DLD1 (cell line): ENCODE results near the gene FAM153A.
"Not testable (repeated sequence)": the region's sequence is repeated elsewhere in the genome, so short reads cannot be mapped to it uniquely, and the experiment has no call there.

Source experiments
- in situ Hi-C: cut with HindIII; loops from 2 replicates; pipeline ENCODE4 v1.10.0; 2017; ENCODE audit warnings: low sequenced_read_pairs

The FAM153A gene

DNA sequence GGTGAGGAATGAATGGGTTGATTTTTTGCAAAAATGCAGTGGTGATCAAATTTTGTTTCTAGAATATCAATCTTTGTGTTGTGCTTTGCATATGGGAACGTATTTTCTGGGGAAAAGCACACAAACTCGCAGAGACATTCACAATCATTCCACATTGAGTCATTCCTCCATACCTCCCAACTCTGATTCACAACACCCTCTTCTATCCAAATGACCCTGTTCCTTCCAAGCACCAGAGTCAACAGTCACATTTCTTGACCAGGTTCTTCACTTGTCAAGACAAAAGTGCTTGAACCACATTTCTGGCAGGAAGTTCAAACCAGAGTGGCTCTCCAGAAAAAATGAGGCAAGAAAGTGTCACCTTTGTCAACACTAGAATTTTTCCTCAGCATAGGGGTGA, 35.3 kb downstream of the FAM153A start:
- in situ Hi-C loops: not testable (repeated sequence)

DNA sequence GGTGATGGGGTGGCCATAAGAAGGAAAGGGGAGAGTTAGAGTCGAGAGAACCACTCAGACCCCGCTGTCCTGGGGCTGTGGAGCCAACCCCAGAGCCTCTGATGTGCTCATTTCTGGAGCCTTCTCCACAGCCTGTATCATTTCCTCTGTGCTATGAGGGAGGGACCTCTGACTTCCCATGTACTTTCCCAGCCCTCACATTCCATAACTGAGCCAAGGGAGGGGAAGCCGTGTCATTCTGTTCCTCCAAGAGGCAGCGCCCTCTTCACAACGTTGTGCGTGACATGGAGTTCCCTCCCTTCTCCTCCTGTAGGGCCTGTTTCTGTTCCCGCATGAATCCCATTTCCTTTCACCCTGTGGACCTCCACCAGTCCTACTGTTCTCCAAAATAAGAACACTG, 57.8 kb downstream of the FAM153A start:
- in situ Hi-C loops: not testable (repeated sequence)

DNA sequence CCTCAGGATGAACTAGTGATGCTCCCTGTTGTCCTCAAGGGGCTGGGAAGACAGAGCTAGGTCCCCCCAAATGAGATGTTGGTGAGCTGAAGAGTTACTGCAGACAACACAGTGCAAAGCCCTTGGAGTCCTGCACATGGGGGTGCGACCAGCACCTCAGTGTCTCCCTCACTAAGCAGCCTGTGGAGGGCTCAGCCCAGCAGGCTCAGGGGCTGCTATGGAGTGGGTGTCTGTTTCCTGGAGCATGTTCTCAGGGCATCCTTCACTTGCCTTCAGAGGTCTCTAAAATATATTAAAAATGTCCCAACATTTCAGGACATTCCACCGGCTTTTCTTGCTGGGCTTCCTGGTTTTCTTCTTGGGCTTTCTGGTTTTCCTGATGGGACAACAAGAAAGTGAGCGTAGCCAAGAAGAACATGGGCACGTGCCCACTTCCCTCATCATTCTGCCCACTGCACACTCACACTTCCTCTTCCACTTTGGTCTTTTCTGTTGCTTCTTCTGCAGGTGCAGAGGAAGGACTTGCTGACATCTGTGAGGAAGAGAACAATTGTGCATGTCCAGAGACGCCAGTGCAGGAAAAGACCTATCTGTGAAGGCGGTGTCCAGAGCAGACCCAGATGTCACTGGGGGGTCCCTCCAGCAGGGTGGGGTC, 58.7 kb downstream of the FAM153A start:
- in situ Hi-C loops: not testable (repeated sequence)

DNA sequence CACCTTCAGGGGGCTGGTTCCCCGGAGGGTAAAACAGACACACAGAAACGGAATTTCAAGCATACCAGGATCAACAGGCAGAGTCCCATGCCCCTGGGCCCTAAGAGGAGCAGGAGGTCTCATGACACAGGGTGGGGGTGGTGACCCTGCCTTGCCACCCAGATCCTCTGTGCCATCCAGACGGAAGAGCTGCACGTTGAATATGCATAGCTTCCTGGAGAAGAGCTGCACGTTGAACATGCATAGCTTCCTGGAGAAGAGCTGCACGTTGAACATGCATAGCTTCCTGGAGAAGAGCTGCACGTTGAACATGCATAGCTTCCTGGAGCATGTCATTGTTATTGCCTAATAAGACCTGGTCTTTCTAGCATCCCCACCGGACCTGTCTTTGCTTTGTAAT, 59.9 kb downstream of the FAM153A start:
- in situ Hi-C loops: not testable (repeated sequence)

DNA sequence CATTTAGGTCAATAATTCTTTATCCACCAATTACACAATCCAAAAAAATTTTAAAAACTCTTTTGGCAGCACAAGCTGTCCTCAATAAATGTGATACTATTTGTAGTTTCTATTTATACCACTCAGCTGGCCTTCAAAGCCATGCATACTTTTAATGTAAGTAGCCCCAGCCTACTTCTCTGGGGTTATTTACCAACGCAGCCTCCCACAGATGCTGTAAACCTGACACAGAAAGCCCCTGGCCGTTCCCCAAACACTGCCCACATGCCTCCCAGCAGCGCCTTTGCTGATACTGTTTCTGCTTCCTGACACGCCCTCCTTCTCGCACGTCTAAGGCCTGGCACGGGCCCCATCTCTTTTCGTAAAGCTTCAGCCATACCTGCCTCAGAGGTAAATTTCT, 62.7 kb downstream of the FAM153A start:
- in situ Hi-C loops: not testable (repeated sequence)

DNA sequence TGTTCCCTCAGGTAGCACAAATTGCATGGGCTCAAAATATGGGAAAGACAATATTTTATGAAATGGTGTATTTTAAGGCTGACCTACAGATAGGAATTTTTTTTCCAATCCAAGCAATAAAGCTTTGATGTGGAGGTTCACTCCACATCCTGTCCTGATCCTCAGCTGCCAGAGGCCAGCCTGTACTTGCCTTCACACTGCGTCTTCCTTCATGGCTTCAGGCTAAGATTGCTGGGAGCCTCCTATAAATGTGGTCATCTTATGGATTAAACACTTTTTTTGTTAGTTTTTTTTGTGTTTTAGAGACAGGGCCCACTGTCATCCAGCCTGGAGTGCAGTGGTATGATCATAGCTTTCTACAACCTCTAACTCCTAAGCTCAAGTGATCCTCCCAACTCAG, 67.3 kb downstream of the FAM153A start:
- in situ Hi-C loops: not testable (repeated sequence)

DNA sequence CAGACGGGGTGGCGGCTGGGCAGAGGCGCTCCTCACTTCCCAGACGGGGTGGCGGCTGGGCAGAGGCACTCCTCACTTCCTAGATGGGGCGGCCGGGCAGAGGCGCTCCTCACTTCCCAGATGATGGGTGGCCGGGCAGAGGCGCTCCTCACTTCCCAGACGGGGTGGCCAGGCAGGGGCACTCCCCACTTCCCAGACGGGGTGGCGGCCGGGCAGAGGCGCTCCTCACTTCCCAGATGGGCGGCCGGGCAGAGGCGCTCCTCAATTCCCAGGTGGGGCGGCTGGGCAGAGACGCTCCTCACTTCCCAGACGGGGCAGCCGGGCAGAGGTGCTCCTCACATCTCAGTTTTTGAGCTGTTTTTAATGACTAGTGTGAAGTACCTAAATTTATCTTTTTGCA, 86.6 kb downstream of the FAM153A start:
- in situ Hi-C loops: not testable (repeated sequence)

DNA sequence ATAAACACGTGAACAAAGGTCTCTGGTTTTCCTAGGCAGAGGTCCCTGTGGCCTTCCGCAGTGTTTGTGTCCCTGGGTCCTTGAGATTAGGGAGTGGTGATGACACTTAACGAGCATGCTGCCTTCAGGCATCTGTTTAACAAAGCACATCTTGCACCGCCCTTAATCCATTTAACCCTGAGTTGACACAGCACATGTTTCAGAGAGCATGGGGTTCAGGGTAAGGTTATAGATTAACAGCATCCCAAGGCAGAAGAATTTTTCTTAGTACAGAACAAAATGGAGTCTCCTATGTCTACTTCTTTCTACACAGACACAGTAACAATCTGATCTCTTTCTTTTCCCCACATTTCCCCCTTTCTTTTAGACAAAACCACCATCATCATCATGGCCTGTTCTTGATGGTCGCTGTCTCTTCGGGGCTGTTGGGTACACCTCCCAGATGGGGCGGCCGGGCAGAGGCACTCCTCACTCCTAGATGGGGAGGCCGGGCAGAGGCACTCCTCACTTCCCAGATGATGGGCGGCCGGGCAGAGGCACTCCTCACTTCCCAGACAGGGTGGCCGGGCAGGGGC, 87.3 kb downstream of the FAM153A start:
- in situ Hi-C loops: not testable (repeated sequence)

DNA sequence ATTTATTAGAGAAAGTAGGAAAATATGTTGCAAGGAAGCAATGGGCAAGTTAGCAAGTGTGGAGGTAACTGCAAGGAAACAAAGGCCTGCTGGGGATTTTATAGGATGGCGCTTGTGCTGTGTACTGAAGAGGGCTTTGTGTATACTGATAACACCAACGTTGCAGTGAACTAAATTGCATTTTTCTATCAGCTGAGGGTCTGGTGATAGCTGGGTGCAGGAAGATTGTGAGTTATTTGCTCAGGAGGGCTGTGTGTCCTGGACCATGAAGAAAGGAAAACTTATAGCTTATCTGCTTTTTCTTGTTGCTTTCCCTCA, 88.2 kb downstream of the FAM153A start:
- in situ Hi-C loops: not testable (repeated sequence)

DNA sequence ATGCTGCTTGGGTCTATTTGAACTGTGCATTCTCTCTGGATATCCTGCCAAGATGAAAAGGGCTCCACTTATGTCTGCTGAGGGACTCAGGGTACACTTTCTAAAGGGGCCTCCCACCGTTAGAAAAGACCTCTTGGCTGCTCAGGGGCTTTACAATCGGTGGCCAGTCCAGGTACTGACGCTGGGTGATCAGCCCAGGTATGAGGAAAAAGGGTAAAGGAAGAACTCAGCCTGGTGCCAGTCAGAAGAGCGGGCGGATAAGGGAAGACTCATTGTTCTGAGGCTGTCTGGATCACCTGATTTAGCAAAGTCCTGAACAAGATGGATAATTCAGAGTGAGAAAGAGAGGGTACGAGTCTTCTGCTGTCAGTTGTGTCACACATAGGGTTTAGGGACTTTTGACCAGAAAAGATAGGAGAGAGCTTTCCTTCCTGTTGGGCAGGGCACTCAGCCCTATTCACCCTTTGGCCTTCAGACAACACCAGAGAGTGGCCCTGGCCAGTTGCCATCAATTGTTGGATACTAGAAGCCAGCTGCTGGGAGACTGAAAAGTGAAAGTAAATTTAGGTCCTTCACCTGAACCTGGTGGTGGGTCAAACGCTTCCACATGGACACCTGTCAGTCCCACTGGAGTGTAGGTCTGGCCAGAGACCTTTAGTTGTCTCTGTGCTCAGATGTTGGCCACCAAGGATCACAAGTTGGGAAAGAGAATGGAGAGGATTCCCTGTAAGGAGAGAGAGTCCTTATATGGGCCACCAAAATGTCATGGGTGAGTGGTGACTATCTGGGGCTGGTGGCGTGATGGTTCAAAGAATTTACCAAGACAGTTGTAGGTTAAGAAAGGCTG, 88.8 kb downstream of the FAM153A start:
- in situ Hi-C loops: not testable (repeated sequence)

DNA sequence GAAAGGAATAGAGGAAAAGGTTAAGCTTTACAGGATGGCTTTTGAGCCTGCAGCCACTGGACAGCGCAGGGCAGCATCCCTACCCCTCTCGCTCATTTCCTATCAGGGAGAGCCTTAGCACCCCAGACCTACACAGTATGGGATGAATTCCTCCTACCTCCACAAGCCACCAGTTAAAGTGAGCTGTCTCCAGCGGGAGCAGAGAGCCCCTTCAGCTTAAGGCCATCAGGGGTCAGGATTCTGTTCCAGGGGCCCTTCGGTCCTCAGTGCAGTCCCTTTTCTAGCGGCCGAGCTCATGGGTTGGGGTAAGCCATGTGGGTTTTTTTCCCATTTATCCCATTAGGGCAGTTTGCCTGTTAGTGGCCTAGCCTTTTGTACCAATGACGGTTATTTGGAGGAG, 89.7 kb downstream of the FAM153A start:
- in situ Hi-C loops: not testable (repeated sequence)

DNA sequence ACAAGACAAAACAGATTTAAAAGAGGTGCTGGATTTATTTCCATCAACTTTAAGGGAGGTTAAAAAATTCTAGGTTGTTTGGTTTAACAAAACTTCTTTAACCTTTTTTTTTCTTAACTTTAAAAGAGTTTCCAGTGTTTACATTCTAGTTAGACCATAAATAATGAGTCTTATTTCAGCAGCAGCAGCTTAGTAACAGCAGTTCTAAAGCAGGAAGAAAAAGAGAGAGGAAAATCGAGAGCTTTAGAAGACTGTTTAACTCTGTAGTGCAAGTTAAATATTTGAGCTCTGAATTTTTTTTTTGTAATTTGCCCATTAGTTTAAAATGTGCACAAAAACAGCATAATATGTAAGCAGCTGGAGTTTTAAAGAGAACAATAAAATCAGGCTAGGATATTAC, 90.2 kb downstream of the FAM153A start:
- in situ Hi-C loops: not testable (repeated sequence)

DNA sequence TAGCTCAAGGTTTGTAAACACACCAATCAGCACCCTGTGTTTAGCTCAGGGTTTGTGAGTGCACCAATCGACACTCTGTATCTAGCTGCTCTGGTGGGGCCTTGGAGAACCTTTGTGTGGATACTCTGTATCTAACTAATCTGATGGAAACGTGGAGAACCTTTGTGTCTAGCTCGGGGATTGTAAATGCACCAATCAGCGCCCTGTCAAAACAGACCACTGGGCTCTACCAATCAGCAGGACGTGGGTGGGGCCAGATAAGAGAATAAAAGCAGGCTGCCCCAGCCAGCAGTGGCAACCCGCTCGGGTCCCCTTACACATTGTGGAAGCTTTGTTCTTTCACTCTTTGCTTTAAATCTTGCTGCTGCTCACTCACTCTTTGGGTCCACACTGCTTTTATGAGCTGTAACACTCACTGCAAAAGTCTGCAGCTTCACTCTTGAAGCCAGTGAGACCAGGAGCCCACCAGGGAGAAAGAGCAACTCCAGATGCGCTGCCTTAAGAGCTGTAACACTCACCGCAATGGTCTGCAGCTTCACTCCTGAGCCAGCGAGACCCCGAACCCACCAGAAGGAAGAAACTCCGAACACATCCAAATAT, 93.6 kb downstream of the FAM153A start:
- in situ Hi-C loops: not testable (repeated sequence)

DNA sequence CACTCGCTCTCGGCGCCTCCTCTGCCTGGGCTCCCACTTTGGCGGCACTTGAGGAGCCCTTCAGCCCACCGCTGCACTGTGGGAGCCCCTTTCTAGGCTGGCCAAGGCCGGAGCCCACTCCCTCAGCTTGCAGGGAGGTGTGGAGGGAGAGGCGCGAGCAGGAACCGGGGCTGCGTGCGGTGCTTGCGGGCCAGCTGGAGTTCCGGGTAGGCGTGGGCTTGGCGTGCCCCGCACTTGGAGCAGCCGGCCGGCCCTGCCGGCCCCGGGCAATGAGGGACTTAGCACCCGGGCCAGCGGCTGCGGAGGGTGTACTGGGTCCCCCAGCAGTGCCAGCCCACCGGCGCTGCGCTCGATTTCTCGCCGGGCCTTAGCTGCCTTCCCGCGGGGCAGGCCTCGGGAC, 94.6 kb downstream of the FAM153A start:
- in situ Hi-C loops: not testable (repeated sequence)

DNA sequence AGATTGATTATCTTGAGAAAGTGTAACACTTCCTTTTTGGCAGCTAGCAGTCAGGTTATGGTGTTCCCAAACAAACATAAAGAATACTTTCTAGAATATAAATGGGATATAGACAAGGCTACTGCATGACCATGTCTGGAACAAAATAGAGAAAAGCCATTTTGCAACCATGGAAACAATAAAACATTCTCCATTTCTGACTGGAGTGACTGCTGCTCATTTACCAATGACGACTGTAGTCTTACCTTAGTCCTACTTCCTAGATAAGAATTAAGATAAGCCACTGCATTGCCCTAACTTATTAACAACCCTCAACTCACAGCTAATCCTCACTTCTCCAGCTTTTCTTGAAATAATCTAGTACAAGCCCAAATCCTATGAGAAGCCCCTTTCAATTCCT, 100.8 kb downstream of the FAM153A start:
- in situ Hi-C loops: not testable (repeated sequence)
